PFSK-1 (cell line): ENCODE results near the gene CCR3.

Experiments
- TAF1 ChIP-seq: IDR thresholded peaks from 2 replicates; pipeline ENCODE4 v1.6.1; 2012; ENCODE audit warnings: low read length, control low read depth, borderline replicate concordance; ENCODE audit not compliant: insufficient read depth
- TF ChIP-seq, protein P1 (sequence below), 2 experiments: IDR thresholded peaks; 2 replicates each; pipeline versions ENCODE4 v1.6.1 to v1.8.0; 2011 to 2012; ENCODE audit warnings: low read depth in 2 of 2, low read length in 2 of 2, control low read depth in 1 of 2, inconsistent platforms in 1 of 2, mild to moderate bottlenecking in 1 of 2, moderate library complexity in 1 of 2; ENCODE audit not compliant: insufficient read depth in 1 of 2

GRCh38 chr3:46297658-46298423 lies 55.6 kb downstream of the CCR3 start:
- TF ChIP-seq TAF1, result no peak
- TF ChIP-seq, protein P1, sequence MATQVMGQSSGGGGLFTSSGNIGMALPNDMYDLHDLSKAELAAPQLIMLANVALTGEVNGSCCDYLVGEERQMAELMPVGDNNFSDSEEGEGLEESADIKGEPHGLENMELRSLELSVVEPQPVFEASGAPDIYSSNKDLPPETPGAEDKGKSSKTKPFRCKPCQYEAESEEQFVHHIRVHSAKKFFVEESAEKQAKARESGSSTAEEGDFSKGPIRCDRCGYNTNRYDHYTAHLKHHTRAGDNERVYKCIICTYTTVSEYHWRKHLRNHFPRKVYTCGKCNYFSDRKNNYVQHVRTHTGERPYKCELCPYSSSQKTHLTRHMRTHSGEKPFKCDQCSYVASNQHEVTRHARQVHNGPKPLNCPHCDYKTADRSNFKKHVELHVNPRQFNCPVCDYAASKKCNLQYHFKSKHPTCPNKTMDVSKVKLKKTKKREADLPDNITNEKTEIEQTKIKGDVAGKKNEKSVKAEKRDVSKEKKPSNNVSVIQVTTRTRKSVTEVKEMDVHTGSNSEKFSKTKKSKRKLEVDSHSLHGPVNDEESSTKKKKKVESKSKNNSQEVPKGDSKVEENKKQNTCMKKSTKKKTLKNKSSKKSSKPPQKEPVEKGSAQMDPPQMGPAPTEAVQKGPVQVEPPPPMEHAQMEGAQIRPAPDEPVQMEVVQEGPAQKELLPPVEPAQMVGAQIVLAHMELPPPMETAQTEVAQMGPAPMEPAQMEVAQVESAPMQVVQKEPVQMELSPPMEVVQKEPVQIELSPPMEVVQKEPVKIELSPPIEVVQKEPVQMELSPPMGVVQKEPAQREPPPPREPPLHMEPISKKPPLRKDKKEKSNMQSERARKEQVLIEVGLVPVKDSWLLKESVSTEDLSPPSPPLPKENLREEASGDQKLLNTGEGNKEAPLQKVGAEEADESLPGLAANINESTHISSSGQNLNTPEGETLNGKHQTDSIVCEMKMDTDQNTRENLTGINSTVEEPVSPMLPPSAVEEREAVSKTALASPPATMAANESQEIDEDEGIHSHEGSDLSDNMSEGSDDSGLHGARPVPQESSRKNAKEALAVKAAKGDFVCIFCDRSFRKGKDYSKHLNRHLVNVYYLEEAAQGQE (IDR thresholded peaks at IDR 0.05; ENCODE audit: insufficient read depth in 1 of 2, low read depth in 2 of 2, low read length in 2 of 2), result no peak
